ENCODE results near the gene FGD3.
"Not testable (repeated sequence)": the region's sequence is repeated elsewhere in the genome, so short reads cannot be mapped to it uniquely, and the experiment has no call there.

The FGD3 gene

DNA sequence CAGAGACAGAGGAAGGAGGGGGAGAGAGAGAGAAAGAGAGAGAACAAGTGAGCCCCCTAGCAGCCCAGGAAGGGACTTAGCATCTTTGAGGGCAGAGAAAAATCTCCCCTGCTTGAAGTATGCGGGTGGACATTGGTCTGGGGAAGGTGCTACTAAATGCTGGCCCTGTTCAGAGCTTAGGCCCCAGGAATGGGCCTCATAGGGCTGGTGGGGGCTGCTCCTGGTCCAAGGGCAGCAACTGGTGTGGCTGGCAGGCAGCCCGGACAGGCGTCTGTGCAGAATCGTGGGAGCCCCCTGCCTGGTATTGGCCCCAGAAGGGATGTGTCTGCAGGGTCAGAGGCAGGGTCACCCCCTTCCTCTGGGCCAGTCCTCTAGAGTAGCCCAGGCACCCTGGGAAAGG is 63.4 kb downstream of the FGD3 start:
- DNase-seq: no peak

DNA sequence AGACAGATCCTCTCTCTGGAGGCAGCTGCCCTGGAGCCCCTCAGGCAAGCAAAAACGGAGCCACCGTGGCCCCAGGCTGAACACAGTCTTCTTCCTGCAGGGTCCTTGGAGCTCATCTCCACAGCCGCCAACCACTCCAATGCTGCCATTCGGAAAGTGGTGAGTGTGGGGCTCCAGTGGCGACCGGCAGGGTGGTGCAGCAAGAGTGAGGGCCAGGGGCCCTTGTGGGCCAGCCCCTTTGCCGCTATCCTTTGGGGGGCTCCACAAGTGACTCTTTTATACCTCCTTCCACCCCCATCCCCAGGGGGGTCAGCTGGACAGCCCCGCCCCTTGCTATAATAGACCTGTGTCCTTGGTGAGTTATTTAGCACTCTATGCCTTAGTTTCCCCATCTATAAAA is 63.8 kb downstream of the FGD3 start:
- no peak for DNase-seq

DNA sequence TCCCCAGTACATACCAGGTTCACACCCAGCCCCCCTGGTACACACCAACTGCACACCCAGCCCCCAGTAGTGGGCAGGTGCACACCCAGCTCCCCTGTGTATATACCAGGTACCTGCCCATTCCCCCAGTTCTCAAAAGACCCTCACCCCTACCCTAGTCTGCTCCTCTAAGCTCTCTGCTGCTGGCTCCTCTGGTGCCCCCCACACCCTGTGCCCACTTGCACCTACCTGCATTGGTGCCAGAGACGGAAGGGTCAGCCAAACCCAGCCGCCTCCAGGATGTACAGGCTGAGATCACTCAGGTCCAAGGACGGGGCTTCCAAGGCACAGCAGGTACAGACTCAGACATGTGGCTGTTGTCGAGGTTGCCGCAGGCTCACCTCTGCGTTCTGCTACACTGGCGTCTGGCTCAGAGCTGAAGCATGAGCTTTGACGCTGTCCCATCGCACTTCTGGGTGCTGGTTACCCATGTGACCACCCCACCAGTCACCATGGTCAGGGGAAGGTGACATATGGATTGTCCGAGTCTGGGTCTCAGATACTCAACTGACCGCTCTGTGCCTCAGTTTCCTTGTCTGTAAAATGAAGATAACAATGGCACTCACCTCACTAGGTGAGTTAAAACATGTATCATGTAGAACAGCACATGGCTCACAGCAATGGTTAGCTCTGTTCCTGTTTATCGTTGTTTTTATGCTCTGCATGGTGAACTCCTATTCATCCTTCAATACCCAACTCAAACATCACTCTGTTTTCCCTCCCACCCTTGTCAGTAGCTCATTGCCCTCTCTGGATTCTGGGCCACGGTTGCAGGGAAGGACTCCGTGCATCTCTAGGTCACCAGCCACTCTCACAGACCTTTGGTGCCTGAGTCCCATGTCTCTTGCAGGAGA is 65.9 kb downstream of the FGD3 start:
- DNase-seq: no peak

DNA sequence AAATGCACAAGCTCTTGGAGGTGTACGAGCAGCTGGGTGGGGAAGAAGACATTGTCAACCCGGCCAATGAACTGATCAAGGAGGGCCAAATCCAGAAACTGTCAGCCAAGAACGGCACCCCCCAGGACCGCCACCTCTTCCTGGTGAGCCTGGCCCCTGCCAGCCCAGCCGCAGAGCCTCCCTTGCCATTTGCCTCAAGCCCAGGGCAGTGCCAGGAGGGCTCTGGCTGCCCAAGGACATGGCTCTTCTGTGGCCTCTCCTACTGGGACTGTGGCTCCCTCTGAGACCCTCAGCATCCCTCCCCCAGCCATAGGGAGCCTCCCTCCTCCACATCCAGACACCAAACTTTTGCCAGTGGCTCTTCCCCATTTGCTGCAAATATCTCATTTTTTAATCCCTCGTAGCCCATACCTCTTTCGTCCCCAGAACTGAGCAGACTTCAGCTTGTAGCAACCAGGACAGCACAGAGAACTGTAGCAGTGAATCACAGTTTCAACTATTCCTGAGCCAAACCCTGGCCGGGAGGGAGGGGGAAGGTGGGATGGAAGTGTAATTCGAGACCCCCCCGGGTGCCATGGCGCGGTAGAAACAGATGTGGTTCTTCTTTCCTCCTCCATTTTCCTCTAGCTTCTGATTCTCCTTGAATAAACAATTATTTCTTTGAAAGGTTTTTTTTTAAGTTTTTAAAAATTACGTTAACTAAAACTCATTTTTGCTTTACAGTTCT is 66.7 kb downstream of the FGD3 start:
- DNase-seq: no peak

DNA sequence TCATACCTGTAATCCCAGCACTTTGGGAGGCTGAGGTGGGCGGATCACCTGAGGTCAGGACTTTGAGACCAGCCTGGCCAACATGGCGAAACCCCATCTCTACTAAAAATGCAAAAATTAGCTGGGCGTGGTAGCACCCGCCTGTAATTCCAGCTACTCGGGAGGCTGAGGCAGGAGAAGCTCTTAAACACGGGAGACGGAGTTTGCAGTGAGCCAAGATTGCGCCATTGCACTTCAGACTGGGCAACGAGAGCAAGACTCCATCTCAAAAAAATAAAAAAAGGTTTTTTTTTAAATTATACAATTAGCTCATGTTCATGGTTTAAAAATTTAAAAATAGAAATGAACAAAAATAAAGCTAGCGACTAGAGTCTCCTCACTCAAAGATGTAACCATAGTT is 67.9 kb downstream of the FGD3 start:
- not testable (repeated sequence) for DNase-seq

DNA sequence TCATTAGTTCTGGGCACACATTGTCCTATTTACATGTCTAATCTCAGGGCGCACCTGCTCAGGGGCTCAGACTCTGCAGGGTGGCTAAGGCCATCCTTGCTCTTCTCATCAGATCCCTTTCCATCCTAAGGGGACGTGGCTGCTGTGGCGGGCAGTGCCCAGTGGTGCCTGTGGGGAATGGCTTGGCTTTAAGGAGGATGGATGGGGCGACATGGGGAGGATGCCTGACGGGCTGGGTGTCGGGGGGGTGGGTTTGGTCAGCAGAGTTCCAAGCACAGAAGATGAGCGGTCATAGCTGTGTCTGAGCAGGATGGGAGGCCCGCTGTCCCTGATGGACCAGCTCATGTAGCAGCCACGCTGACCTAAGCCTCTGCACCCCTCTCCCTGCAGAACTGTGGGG is 70.3 kb downstream of the FGD3 start:
- no peak for DNase-seq

- no peak for DNase-seq
Measured at GRCh38 chr9:93020151-93020550, 72.8 kb downstream of the FGD3 start.

DNA sequence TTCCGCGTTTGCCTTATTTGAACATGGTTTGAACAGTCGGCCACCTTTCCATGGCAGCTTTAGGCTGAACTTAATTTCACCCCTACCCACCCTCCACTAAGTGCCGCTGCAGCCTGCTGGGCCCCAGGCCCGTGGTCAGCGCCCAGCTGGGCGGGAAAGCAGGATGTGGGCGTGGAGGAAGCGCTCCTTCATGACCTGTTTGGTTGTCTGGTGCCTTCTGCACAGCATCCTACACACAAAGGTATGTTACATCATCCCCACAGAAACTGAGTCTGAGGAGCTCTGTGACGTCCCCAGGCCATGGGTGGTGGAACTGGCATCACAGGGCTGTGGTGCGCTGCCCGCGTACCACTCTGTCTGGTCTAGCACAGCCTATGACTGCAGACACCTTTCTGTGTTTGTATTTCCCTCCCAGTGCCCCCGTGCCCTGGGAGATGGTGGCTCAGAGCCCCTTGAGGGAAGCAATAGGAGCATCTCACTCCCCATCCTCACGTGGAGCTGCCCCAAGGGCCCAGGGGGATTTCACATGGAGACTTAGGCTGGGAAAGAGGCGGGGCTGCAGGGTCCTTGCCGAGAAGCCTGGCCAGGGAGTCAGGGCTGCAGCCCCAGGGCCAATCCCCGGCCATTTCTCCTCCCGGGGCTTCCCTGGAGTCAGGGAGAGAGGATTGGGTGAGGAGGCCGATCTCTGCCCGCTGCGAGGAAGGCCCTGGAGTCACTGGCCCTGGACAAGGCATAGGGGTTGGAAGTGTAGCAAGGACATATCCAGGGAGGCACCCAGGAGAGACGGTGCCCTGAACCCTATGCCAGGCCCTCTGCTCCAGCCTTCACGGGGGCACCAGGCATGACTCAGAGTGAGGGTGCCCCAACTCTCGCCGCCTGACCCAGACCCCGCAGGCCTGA is 73.7 kb downstream of the FGD3 start:
- DNase-seq: no peak

- no peak for DNase-seq
Measured at GRCh38 chr9:93022066-93022465, 74.7 kb downstream of the FGD3 start.

GRCh38 chr9:93022721-93023520 is 75.6 kb downstream of the FGD3 start:
- DNase-seq: no peak

GRCh38 chr9:93023521-93023815 is 76.1 kb downstream of the FGD3 start:
- no peak for DNase-seq

DNA sequence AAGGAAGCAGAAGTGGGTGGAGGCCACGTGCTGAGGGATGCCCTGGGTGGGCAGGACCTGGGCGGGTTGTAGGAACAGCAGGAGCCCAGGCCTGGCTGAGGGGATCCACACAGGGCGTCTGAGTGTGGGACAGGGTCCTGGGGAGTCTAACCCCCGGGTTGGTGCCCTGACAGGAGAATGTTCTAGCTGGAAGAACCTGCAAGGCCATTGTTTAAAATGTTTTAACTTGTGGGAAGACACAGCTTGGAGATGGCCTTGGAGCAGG is 77.3 kb downstream of the FGD3 start:
- DNase-seq: no peak

DNA sequence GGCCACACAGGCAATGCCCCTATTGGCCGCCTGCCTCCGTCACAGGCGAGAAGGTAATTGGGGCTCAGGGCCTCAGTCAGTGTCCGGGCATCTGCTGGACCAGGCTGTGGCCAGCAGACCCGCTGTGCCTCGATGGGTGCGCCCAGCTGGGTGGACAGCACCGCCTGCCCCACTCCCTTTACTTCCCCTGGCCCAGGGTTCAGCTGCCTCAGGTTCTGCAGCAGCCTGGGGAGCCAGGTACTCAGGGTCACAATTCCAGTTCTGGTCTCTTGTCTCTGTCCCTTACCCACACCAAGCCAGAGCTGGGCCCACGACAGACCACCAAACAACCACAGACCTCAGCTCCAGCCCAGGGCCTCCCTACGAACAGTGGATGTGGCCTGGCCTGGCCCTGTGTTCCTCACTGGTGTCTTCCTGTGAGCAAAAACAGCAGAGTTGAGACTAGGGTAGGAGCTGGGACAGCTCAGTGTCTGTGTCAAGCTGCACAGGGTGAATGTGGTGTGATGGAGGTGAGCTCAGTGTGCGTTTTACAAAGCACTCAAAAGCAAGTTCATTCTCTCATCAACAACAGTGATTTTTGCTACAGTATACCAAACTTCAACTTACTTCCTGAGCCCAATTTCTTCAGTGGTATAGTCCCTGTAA is 77.8 kb downstream of the FGD3 start:
- no peak for DNase-seq

DNA sequence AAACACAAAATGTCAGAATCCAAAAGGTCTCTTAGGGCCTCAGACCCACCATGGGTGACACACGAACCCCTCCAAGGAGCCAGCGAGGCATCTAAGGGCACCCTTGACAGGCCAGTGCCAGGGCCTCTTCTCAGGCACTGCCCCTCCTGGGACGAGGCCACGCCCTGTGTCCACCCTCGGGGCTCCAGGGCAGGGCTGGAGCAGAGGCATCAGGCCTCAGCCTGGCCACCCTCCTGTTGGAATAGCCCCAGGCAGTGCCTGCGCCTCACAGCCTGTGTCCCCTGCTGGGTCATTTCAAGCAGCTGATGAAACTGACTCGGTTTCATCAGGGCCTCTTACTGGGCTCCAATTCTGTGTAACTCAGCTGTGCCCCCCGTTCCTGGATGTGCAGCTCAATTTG is 78.4 kb downstream of the FGD3 start:
- DNase-seq: no peak

- DNase-seq: no peak
Measured at GRCh38 chr9:93026640-93027039, 79.3 kb downstream of the FGD3 start.

- DNase-seq: no peak
Measured at GRCh38 chr9:93027750-93028149, 80.4 kb downstream of the FGD3 start.

GRCh38 chr9:93028448-93029006 is 81.2 kb downstream of the FGD3 start:
- peak; percentile 41 for DNase-seq

GRCh38 chr9:93030642-93031628 is 83.6 kb downstream of the FGD3 start:
- DNase-seq: no peak

GRCh38 chr9:93031629-93032430 is 84.5 kb downstream of the FGD3 start:
- no peak for DNase-seq

DNA sequence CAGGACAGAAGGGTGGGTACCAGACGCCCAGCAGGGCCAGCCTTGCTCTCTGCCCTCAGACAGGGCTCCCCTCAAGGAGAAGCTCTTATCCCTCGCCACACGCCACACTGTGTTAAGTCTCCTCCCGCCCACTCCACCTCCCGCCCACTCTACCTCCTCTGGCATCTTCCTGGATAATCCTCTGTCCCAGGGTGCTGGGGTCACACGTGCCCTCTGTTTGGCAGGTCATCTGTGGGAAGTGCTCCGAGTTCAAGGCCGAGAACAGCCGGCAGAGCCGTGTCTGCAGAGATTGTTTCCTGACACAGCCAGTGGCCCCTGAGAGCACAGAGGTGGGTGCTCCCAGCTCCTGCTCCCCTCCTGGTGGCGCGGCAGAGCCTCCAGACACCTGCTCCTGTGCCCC is 85.2 kb downstream of the FGD3 start:
- no peak for DNase-seq

Data from hematopoietic multipotent progenitor cell treated with erythropoietin and hydrocortisone succinate and interleukin-3 and kit ligand, for 6 days (in vitro differentiated cells).